SK-N-MC (cell line): ENCODE results near the gene HLA-E.

Experiments used
- EZH2 ChIP-seq: fragments of 200-600 bp; sonication (generic); IDR thresholded peaks from one replicate; pipeline ENCODE4 v1.6.1; 2017; ENCODE audit warnings: antibody characterized with exemption
- POLR2AphosphoS5 ChIP-seq: IDR thresholded peaks from 2 replicates; pipeline ENCODE4 v1.6.1; 2012; ENCODE audit warnings: mild to moderate bottlenecking, low read depth, low read length, borderline replicate concordance

DNA sequence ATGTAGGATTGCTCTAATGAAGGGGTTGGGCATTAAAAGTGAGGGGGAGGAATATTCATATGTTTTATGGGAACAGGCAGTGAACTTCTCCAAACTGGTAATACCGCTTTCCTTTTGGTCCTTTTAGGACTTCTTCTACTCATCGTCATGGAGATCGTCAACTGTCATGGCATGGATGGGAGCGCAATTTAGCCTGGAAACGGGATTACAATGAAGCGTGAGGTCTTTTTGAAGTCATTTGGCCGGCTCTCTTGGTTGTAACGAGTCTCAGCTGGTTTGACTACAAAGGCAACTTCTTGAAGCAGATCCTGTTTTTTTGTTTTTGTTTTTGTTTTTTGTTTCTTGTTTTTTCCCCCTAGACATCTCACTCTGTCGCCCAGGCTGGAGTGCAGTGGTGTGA is 1.4 kb upstream of the HLA-E start:
- TF ChIP-seq POLR2AphosphoS5 (no peak), EZH2 (no peak)
